Mesenchymal stem cell (in vitro differentiated cells and primary cell): Measurements from ENCODE around the gene CD96.

ENCODE experiments used
- DNase-seq: peaks from one replicate; pipeline ENCODE4 v3.0.0-alpha.2; 2013
- H2AFZ ChIP-seq: one replicate; pipeline ENCODE4 v1.6.1; 2013; ENCODE audit warnings: low read depth, mild to moderate bottlenecking, control low read depth, inconsistent platforms, low read length, moderate library complexity
- H2AK5ac ChIP-seq: 2 replicates; pipeline ENCODE4 v1.6.1; 2013; ENCODE audit warnings: low read length, moderate library complexity, mild to moderate bottlenecking, inconsistent platforms; ENCODE audit not compliant: severe bottlenecking
- H2BK120ac ChIP-seq: one replicate; pipeline ENCODE4 v1.6.1; 2013; ENCODE audit warnings: low read depth, mild to moderate bottlenecking, inconsistent platforms, low read length, moderate library complexity
- H2BK12ac ChIP-seq, 2 experiments: one replicate each; pipeline ENCODE4 v1.6.1; 2013; ENCODE audit warnings: inconsistent platforms in 2 of 2, low read length in 2 of 2, mild to moderate bottlenecking in 2 of 2, moderate library complexity in 2 of 2, control low read depth in 1 of 2
- H2BK15ac ChIP-seq: one replicate; pipeline ENCODE4 v1.6.1; 2013; ENCODE audit warnings: mild to moderate bottlenecking, low read depth, inconsistent platforms; ENCODE audit not compliant: poor library complexity, severe bottlenecking
- H2BK5ac ChIP-seq: 2 replicates; pipeline ENCODE4 v1.6.1; 2013; ENCODE audit warnings: low read depth, mild to moderate bottlenecking, low read length, control low read depth, inconsistent platforms; ENCODE audit not compliant: poor library complexity, severe bottlenecking
- H3K14ac ChIP-seq, 2 experiments: one replicate each; pipeline ENCODE4 v1.6.1; 2013; ENCODE audit warnings: inconsistent platforms in 2 of 2, low read length in 2 of 2, control low read depth in 1 of 2, mild to moderate bottlenecking in 1 of 2, moderate library complexity in 1 of 2
- H3K18ac ChIP-seq, 2 experiments: one replicate each; pipeline ENCODE4 v1.6.1; 2013; ENCODE audit warnings: inconsistent platforms in 2 of 2, low read length in 2 of 2, control low read depth in 1 of 2, low read depth in 1 of 2, mild to moderate bottlenecking in 1 of 2
- H3K23ac ChIP-seq, 2 experiments: one replicate each; pipeline ENCODE4 v1.6.1; 2013; ENCODE audit warnings: inconsistent platforms in 2 of 2, low read length in 2 of 2, mild to moderate bottlenecking in 2 of 2, moderate library complexity in 2 of 2, control low read depth in 1 of 2
- H3K27ac ChIP-seq: 2 replicates; pipeline ENCODE4 v1.5.1; 2013; ENCODE audit warnings: mild to moderate bottlenecking, moderate library complexity, low read length, control low read depth, inconsistent platforms; ENCODE audit not compliant: poor library complexity, severe bottlenecking
- H3K27me3 ChIP-seq, 2 experiments: 2 replicates each; pipeline versions ENCODE4 v1.6.1 to v1.7.0; 2013; ENCODE audit warnings: low read length in 2 of 2, mild to moderate bottlenecking in 2 of 2, moderate library complexity in 2 of 2, control low read depth in 1 of 2, inconsistent platforms in 1 of 2; ENCODE audit not compliant: control insufficient read depth in 1 of 2, insufficient read depth in 1 of 2
- H3K36me3 ChIP-seq, 2 experiments: 2 replicates each; pipeline versions ENCODE4 v1.6.1 to v1.7.0; 2013; ENCODE audit warnings: low read length in 2 of 2, control low read depth in 1 of 2, inconsistent platforms in 1 of 2, low read depth in 1 of 2, mild to moderate bottlenecking in 1 of 2; ENCODE audit not compliant: insufficient read depth in 2 of 2, control insufficient read depth in 1 of 2
- H3K4ac ChIP-seq, 2 experiments: one replicate each; pipeline ENCODE4 v1.6.1; 2013; ENCODE audit warnings: inconsistent platforms in 2 of 2, low read length in 2 of 2, mild to moderate bottlenecking in 2 of 2, moderate library complexity in 2 of 2, control low read depth in 1 of 2, low read depth in 1 of 2
- H3K4me1 ChIP-seq: 2 replicates; pipeline ENCODE4 v1.6.1; 2013; ENCODE audit warnings: low read depth, low read length, control low read depth; ENCODE audit not compliant: control insufficient read depth, insufficient read depth
- H3K4me2 ChIP-seq: 2 replicates; pipeline ENCODE4 v1.6.1; 2013; ENCODE audit warnings: low read length, mild to moderate bottlenecking, inconsistent platforms; ENCODE audit not compliant: poor library complexity, severe bottlenecking
- H3K4me3 ChIP-seq, 2 experiments: 2 replicates each; pipeline versions ENCODE4 v1.5.1 to v1.7.0; 2013; ENCODE audit warnings: low read length in 2 of 2, mild to moderate bottlenecking in 2 of 2, control low read depth in 1 of 2, low read depth in 1 of 2; ENCODE audit not compliant: insufficient read depth in 1 of 2
- H3K79me1 ChIP-seq: replicated peaks from 2 replicates; pipeline ENCODE4 v1.6.1; 2013; ENCODE audit warnings: mild to moderate bottlenecking, control low read depth, low read length, inconsistent platforms; ENCODE audit not compliant: poor library complexity, severe bottlenecking
- H3K9ac ChIP-seq: 2 replicates; pipeline ENCODE4 v1.7.0; 2013; ENCODE audit warnings: mild to moderate bottlenecking, low read length, moderate library complexity
- H3K9me3 ChIP-seq: 2 replicates; pipeline ENCODE4 v1.7.0; 2013; ENCODE audit warnings: mild to moderate bottlenecking, low read length; ENCODE audit not compliant: control insufficient read depth
- H4K8ac ChIP-seq: one replicate; pipeline ENCODE4 v1.6.1; 2013; ENCODE audit warnings: inconsistent platforms, mild to moderate bottlenecking, low read length, moderate library complexity
- H4K91ac ChIP-seq: one replicate; pipeline ENCODE4 v1.6.1; 2013; ENCODE audit warnings: mild to moderate bottlenecking, low read length, inconsistent platforms
- WGBS: methylation state at CpG from one replicate; pipeline ENCODE4 v1.1.7; 2013; ENCODE audit warnings: mixed read lengths; 5-methylcytosine and 5-hydroxymethylcytosine counted together

The CD96 gene

DNA sequence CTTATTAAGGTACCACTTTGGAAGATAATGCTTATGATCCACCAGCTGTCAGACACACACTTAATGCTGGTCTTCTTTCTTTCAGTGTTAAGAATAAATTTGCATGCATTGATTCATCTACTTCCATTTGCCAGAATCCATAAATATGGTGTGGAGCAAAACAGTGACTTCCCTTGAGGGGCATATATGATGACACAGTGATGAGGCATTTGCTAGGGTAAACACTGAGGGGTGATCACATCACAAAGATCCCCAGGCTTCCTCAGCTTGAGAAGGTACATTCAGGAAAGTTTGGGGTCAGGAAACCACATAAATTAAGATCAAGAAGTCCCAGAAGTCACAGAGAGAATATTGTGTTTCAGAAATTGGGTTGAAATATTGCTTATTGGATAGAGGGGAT is 63.0 kb downstream of the CD96 start:
- Histone ChIP-seq H4K8ac (no peak overlapping the region), H3K27ac (no peak overlapping the region), H3K9ac (no peak overlapping the region), H3K4me2 (no peak overlapping the region), H3K4ac (no peak overlapping the region), H3K36me3 (no peaks in the 10 kb centered on the region), H3K79me1 (no peaks in the 10 kb centered on the region), H2BK12ac (no peak overlapping the region), H3K9me3 (no peaks in the 10 kb centered on the region), H2BK5ac (no peak overlapping the region), H3K18ac (no peak overlapping the region), H3K23ac (no peak overlapping the region), H2BK15ac (no peak overlapping the region), H3K14ac (no peak overlapping the region), H2AFZ (no peak overlapping the region), H2BK120ac (no peak overlapping the region), H4K91ac (no peak overlapping the region), H3K27me3 (no peaks in the 10 kb centered on the region), H2AK5ac (no peak overlapping the region), H3K4me3 (no peak overlapping the region), H3K4me1 (peaks cover 1% of the 10 kb centered on the region)
- DNase-seq, result peak; percentile 56

GRCh38 chr3:111605493-111605892 is 63.5 kb downstream of the CD96 start:
- Histone ChIP-seq H3K4ac (no peak overlapping the region), H3K27ac (no peak overlapping the region), H3K9ac (no peak overlapping the region), H4K91ac (no peak overlapping the region), H3K79me1 (no peaks in the 10 kb centered on the region), H3K36me3 (no peaks in the 10 kb centered on the region), H3K9me3 (no peaks in the 10 kb centered on the region), H3K14ac (no peak overlapping the region), H3K27me3 (no peaks in the 10 kb centered on the region), H4K8ac (no peak overlapping the region), H2BK12ac (no peak overlapping the region), H3K4me2 (no peak overlapping the region), H3K4me3 (no peak overlapping the region), H2BK15ac (no peak overlapping the region), H2BK5ac (no peak overlapping the region), H3K23ac (no peak overlapping the region), H2AK5ac (no peak overlapping the region), H3K4me1 (peaks cover 1% of the 10 kb centered on the region), H3K18ac (no peak overlapping the region), H2AFZ (no peak overlapping the region), H2BK120ac (no peak overlapping the region)
- 91% methylated on average over 1 of the region's 2 CpGs for WGBS
- DNase-seq, result no peak

DNA sequence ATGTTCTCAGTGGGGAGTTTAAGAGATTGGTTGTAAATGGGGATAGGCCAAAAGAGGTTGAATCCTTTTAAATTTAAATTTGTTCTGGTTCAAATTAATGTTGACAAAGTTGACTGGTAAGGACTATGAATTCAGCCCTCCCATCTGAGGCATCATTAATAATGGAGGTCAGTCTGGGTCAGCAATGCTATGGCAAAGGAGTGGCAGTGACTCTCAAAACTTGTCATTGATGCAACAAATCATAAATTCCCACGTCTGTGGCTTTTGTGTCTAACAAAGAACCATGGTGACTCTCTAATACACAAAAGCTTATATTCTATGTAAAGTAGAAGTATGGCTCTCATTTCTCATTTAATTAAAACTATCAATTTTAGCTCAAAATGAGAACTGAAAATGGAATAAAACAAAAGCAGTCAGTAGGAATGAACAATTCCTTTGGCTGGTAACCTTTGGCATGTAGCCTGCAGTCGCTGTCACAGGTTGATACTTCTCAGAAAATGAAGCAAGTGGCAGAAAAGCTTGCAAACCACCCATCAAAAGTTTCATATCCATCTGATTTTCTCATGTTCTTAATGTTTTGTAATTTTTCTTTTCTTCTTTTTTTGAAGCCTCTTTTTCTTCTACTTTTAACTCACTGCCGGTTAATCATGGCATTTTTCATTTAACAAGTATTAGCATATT is 65.4 kb downstream of the CD96 start:
- Histone ChIP-seq H3K23ac (no peak overlapping the region), H2BK5ac (no peak overlapping the region), H3K9ac (no peak overlapping the region), H3K27me3 (peaks cover 0 to 5% of the 10 kb centered on the region in 2 experiments), H3K4me1 (no peaks in the 10 kb centered on the region), H2AFZ (no peak overlapping the region), H3K4me2 (no peak overlapping the region), H2BK15ac (no peak overlapping the region), H3K79me1 (no peaks in the 10 kb centered on the region), H4K91ac (no peak overlapping the region), H3K9me3 (no peaks in the 10 kb centered on the region), H2AK5ac (no peak overlapping the region), H2BK12ac (no peak overlapping the region), H3K27ac (no peak overlapping the region), H3K4ac (no peak overlapping the region), H3K18ac (no peak overlapping the region), H4K8ac (no peak overlapping the region), H3K4me3 (no peak overlapping the region), H3K14ac (no peak overlapping the region), H2BK120ac (no peak overlapping the region), H3K36me3 (no peaks in the 10 kb centered on the region)
- DNase-seq, result no peak
- WGBS, result 100% methylated on average over 2 of the region's 3 CpGs

- Histone ChIP-seq H3K18ac (no peak overlapping the region), H2AFZ (no peak overlapping the region), H4K91ac (no peak overlapping the region), H3K27me3 (peaks cover 0 to 5% of the 10 kb centered on the region in 2 experiments), H3K36me3 (no peaks in the 10 kb centered on the region), H3K4ac (no peak overlapping the region), H3K27ac (no peak overlapping the region), H3K4me3 (no peak overlapping the region), H2AK5ac (no peak overlapping the region), H2BK5ac (no peak overlapping the region), H2BK120ac (no peak overlapping the region), H2BK12ac (no peak overlapping the region), H2BK15ac (no peak overlapping the region), H3K23ac (no peak overlapping the region), H3K4me2 (no peak overlapping the region), H3K4me1 (no peaks in the 10 kb centered on the region), H4K8ac (no peak overlapping the region), H3K9me3 (no peaks in the 10 kb centered on the region), H3K79me1 (no peaks in the 10 kb centered on the region), H3K14ac (no peak overlapping the region), H3K9ac (no peak overlapping the region)
- WGBS, result no CpG with 5 or more reads among the region's 2 CpGs
- DNase-seq, result no peak
Observed at GRCh38 chr3:111608383-111608782, 66.4 kb downstream of the CD96 start.
